K562 (cell line): Measurements from ENCODE around the gene TIMP4. TPM values are rescaled to one million over a fixed set of nuclear protein-coding genes. Genes with fewer than 3 reads are reported as not detected.

Experiments
- ATAC-seq: fragments of 200-7000 bp; cut with Tn5 transposase; 3 replicates; pipeline ENCODE4 v1.9.1; 2020; ENCODE audit warnings: moderate library complexity
- BruUV-seq: library from RNA; stranded (reverse); fragments of 400-500 nt; replicated peaks from 2 replicates; lab custom pipeline; 2021; lab: Mats Ljungman, UMichigan
- CTCF ChIA-PET: fragments of 300-600 bp; formaldehyde crosslinking; extraction: SDS; loops from one replicate; lab custom pipeline; 2021; ENCODE audit warnings: low intra/inter-chr PET ratio; lab: Yijun Ruan, JAX
- POLR2A ChIA-PET: fragments of 300-600, 350-650 bp; sonication (Branson Sonifier 250); formaldehyde crosslinking; extraction: SDS; loops from one replicate; lab custom pipeline; 2021; ENCODE audit warnings: antibody characterized with exemption, inconsistent platforms; lab: Yijun Ruan, JAX
- DNase-seq, 4 experiments: peaks; one replicate each; pipeline versions ENCODE4 v3.0.0 to v3.0.0-alpha.2; 2011 to 2018; ENCODE audit warnings: low spot score in 3 of 4, mixed read lengths in 3 of 4; ENCODE audit errors: extremely low read depth in 1 of 4
- FAIRE-seq: peaks from 2 replicates; lab custom pipeline; 2011; peaks lifted over from hg19 to GRCh38; lab: Jason Lieb, UNC
- H2AFZ ChIP-seq: 2 replicates; pipeline ENCODE4 v1.6.0; 2011; ENCODE audit warnings: low read depth, low read length, control low read depth, inconsistent platforms
- H3K27ac ChIP-seq: fragments of 200-600 bp; 3 replicates; pipeline ENCODE4 v1.8.0; 2011; ENCODE audit warnings: low read depth, mild to moderate bottlenecking, control low read depth, inconsistent platforms, low read length, moderate library complexity, mixed read lengths; ENCODE audit errors: extremely low read depth
- H3K27me3 ChIP-seq, 2 experiments: fragments of 300-600 bp in 1 of 2; 2 replicates in 1 of 2; 3 replicates in 1 of 2; pipeline versions ENCODE4 v1.6.0 to v1.8.0; 2011; ENCODE audit warnings: inconsistent platforms in 2 of 2, low read length in 2 of 2, mild to moderate bottlenecking in 1 of 2, mixed read lengths in 1 of 2, moderate library complexity in 1 of 2; ENCODE audit not compliant: control insufficient read depth in 2 of 2, insufficient read depth in 2 of 2
- H3K36me3 ChIP-seq: fragments of 300-600 bp; 3 replicates; pipeline ENCODE4 v1.8.0; 2011; ENCODE audit warnings: mild to moderate bottlenecking, low read length, inconsistent platforms; ENCODE audit not compliant: control insufficient read depth, insufficient read depth
- H3K4me1 ChIP-seq, 2 experiments: fragments of 200-600 bp in 1 of 2; replicated peaks in 1 of 2; 2 replicates in 1 of 2; 3 replicates in 1 of 2; pipeline versions ENCODE4 v1.5.1 to v1.8.0; 2011; ENCODE audit warnings: inconsistent platforms in 2 of 2, low read length in 2 of 2, mild to moderate bottlenecking in 1 of 2, mixed read lengths in 1 of 2, moderate library complexity in 1 of 2; ENCODE audit not compliant: control insufficient read depth in 2 of 2, insufficient read depth in 2 of 2
- H3K4me2 ChIP-seq: 2 replicates; pipeline ENCODE4 v1.6.1; 2011; ENCODE audit warnings: low read length, control low read depth, inconsistent platforms, mixed read lengths; ENCODE audit not compliant: insufficient read depth
- H3K4me3 ChIP-seq: fragments of 200-600 bp; sonication (generic), shearing (Covaris generic); 2 replicates; pipeline ENCODE4 v1.5.1; 2016; ENCODE audit warnings: control low read depth, inconsistent platforms
- H3K79me2 ChIP-seq: fragments of 200-600 bp; 3 replicates; pipeline ENCODE4 v1.8.0; 2011; ENCODE audit warnings: low read length, inconsistent platforms; ENCODE audit not compliant: control insufficient read depth, insufficient read depth
- H3K9ac ChIP-seq, 2 experiments: 2 replicates each; pipeline versions ENCODE4 v1.6.0 to v1.6.1; 2011; ENCODE audit warnings: low read depth in 2 of 2, low read length in 2 of 2, control low read depth in 1 of 2, inconsistent platforms in 1 of 2, mild to moderate bottlenecking in 1 of 2, mixed read lengths in 1 of 2; ENCODE audit not compliant: insufficient read depth in 1 of 2
- H3K9me1 ChIP-seq: one replicate; pipeline ENCODE4 v1.6.0; 2011; ENCODE audit warnings: inconsistent platforms, mild to moderate bottlenecking, low read length, moderate library complexity; ENCODE audit not compliant: control insufficient read depth, insufficient read depth
- H3K9me3 ChIP-seq: replicated peaks from 2 replicates; pipeline ENCODE4 v1.5.1; 2011; ENCODE audit warnings: low read depth, low read length, inconsistent platforms; ENCODE audit not compliant: control insufficient read depth, insufficient read depth
- H4K20me1 ChIP-seq: replicated peaks from 2 replicates; pipeline ENCODE4 v1.6.1; 2011; ENCODE audit warnings: low read length, inconsistent platforms, mixed read lengths; ENCODE audit not compliant: control insufficient read depth, insufficient read depth
- C11orf30 ChIP-seq: fragments of 450-650 bp; IDR thresholded peaks from 2 replicates; pipeline ENCODE4 v1.6.1; 2016; ENCODE audit warnings: low read depth, mild to moderate bottlenecking
- FOSL1 ChIP-seq: fragments of 200-800 bp; sonication (Bioruptor generic); conservative IDR thresholded peaks from 2 replicates; pipeline ENCODE4 v1.6.1; 2016; ENCODE audit warnings: missing genetic modification characterization, missing compliant biosample characterization
- JUND ChIP-seq, 2 experiments: IDR thresholded peaks; 2 replicates in 1 of 2; 3 replicates in 1 of 2; pipeline ENCODE4 v1.6.1; 2011; ENCODE audit warnings: borderline replicate concordance in 2 of 2, low read depth in 2 of 2, low read length in 2 of 2, improper control_type of control experiment in 1 of 2, missing biosample characterization in 1 of 2, missing genetic modification characterization in 1 of 2, missing genetic modification reagents in 1 of 2
- KLF16 ChIP-seq: IDR thresholded peaks from 2 replicates; pipeline ENCODE4 v1.6.1; 2016; ENCODE audit warnings: antibody characterized with exemption
- LEF1 ChIP-seq: fragments of 450-650 bp; IDR thresholded peaks from 2 replicates; pipeline ENCODE4 v1.6.1; 2016; ENCODE audit warnings: mild to moderate bottlenecking
- MAFF ChIP-seq: IDR thresholded peaks from 2 replicates; pipeline ENCODE4 v1.6.1; 2012; ENCODE audit warnings: low read length, improper control_type of control experiment
- MAFG ChIP-seq: fragments of 450-650 bp; conservative IDR thresholded peaks from 2 replicates; pipeline ENCODE4 v1.6.1; 2016; ENCODE audit warnings: missing genetic modification characterization, missing compliant biosample characterization
- MAFK ChIP-seq: IDR thresholded peaks from 2 replicates; pipeline ENCODE4 v1.6.1; 2011; ENCODE audit warnings: low read length, improper control_type of control experiment
- NFE2 ChIP-seq: IDR thresholded peaks from 2 replicates; pipeline ENCODE4 v1.6.1; 2014; ENCODE audit warnings: antibody characterized with exemption, low read depth
- NFE2L1 ChIP-seq: fragments of 450-650 bp; IDR thresholded peaks from 2 replicates; pipeline ENCODE4 v1.6.1; 2016; ENCODE audit warnings: missing genetic modification characterization, low read depth, mild to moderate bottlenecking, missing compliant biosample characterization, moderate library complexity, borderline replicate concordance
- PKNOX1 ChIP-seq: fragments of 450-650 bp; IDR thresholded peaks from 2 replicates; pipeline ENCODE4 v1.6.1; 2016
- RBM22 ChIP-seq: fragments of 200-400 bp; formaldehyde crosslinking; IDR thresholded peaks from 2 replicates; pipeline ENCODE4 v1.6.1; 2018; ENCODE audit warnings: low read length, low read depth; ENCODE audit not compliant: poor library complexity, severe bottlenecking
- SMARCE1 ChIP-seq: fragments of 450-650 bp; IDR thresholded peaks from 2 replicates; pipeline ENCODE4 v1.7.1; 2016; ENCODE audit warnings: mild to moderate bottlenecking
- ZNF830 ChIP-seq: fragments of 250-450 bp; sonication (Bioruptor Pico); IDR thresholded peaks from 2 replicates; pipeline ENCODE4 v1.5.0; 2021; ENCODE audit warnings: mild to moderate bottlenecking
- WGBS: fragments of 100-300 bp; shearing (Covaris generic); methylation state at CpG from one replicate; pipeline ENCODE4 v1.1.6; 2016; ENCODE audit warnings: low coverage, mixed read lengths; ENCODE audit not compliant: insufficient coverage; ENCODE audit errors: missing lambda C conversion rate; 5-methylcytosine and 5-hydroxymethylcytosine counted together
- in situ Hi-C: fragments of 300-500 bp; cut with MboI; formaldehyde crosslinking; loops from 4 replicates; pipeline ENCODE4 v1.15.0; 2018; ENCODE audit warnings: inconsistent platforms, mixed read lengths
- intact Hi-C: fragments of 100-400 bp; cut with micrococcal nuclease; formaldehyde crosslinking; loops from 2 replicates; pipeline ENCODE4 v1.14.2; 2022
- polyA plus RNA-seq, 8 experiments: library from polyadenylated mRNA; depleted of rRNA in 4 of 8; stranded (reverse) in 5 of 8; unstranded in 3 of 8; fragments of >200 nt; fragmentation: Nextera tagmentation in 2 of 8; fragmentation: Illumina TruSeq in 1 of 8; extraction: Ambion mirVana in 2 of 8; extraction: Trizol in 1 of 8; gene quantifications; 2 replicates each; pipeline versions ENCODE4 v1.2.1 to v1.2.3, GENCODE V29; 2011 to 2014; ENCODE audit warnings: inconsistent platforms in 1 of 8, missing spikeins in 1 of 8
- total RNA-seq, 7 experiments: library from RNA; depleted of rRNA in 6 of 7; stranded (reverse); fragments of >200 nt in 6 of 7; fragmentation: Illumina TruSeq in 2 of 7; extraction: Trizol in 2 of 7; gene quantifications; 2 replicates each; pipeline versions ENCODE4 v1.2.1 to v1.2.3, GENCODE V29; 2011 to 2021; ENCODE audit warnings: low replicate concordance in 1 of 7

TIMP4 gene
- total and polyA plus RNA-seq, 9 of the 15 experiments (the other 6 are each of a cell fraction or from before 2014, with no cell fraction given), result 0.03 to 0.07 TPM; not detected in 7

DNA sequence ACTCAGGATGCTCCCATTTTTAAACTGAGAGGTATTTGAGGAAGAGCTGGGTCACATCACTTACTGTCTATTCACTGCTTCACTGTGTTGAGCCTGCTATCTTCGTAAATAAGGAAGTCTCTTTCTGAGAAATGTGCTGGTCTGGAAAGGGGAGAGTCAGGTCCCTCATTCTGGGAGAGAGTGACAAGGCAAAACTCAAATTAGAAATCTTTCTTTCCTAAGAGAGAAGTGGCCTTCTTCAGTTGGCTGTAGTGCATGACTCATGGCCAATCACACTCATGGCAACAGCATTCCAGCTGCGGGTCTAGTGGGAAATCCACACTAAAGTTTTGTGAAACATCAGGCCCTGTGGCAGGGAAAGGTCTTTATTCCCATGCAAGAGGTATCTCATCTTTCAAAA lies 11.5 kb upstream of the TIMP4 start:
- WGBS, result 5% methylated on average over 2 of the region's 2 CpGs
- Histone ChIP-seq H3K4me1 (no peaks in the 10 kb centered on the region; a peak in 1 of 5 replicates), H3K4me2 (no peak overlapping the region), H3K27ac (no peak overlapping the region)
- CTCF ChIA-PET, result no interaction called here
- peak; percentile 19; the same call in 1 of the 2 replicates for TF ChIP-seq C11orf30
- TF ChIP-seq KLF16, result no peak
- peak; percentile 43 for TF ChIP-seq MAFG
- TF ChIP-seq MAFF, result peak; percentile 37; the same call in 1 of the 2 replicates
- no peak for TF ChIP-seq RBM22
- TF ChIP-seq LEF1, result no peak
- TF ChIP-seq JUND (IDR thresholded peaks at IDR 0.05; ENCODE audit: borderline replicate concordance, low read depth, low read length), result no peak; the same call in 1 of the 2 replicates
- 0 out of 3 replicates have a peak, but pooled peaks have one; percentile 27 for TF ChIP-seq JUND (tag; IDR thresholded peaks at IDR 0.05; ENCODE audit: borderline replicate concordance, low read depth, low read length)
- peak; percentile 71; the same call in 1 of the 2 replicates for TF ChIP-seq PKNOX1
- TF ChIP-seq NFE2L1 (tag), result no peak
- no peak for TF ChIP-seq ZNF830 (CRISPR knock-in tag)
- TF ChIP-seq NFE2, result peak; percentile 51
- peak; percentile 3; the same call in 1 of the 2 replicates for TF ChIP-seq MAFK
- TF ChIP-seq SMARCE1, result no peak
- peak; percentile 80 for TF ChIP-seq FOSL1 (tag)
- TF ChIP-seq, all 486 proteins: peak for 8
- POLR2A ChIA-PET, result interaction anchor here (0.7 to 1.4 kb wide), 4 partner anchors 10 to 294 kb away, joined by 3 to 6 read pairs (median 4); no protein-coding TSS in a partner anchor
- no peak for FAIRE-seq
- BruUV-seq, result no TSS peak
- in situ Hi-C loops, result no loop called here
- Histone ChIP-seq H3K9ac (no peak overlapping the region), H3K9me1 (no peaks in the 10 kb centered on the region), H2AFZ (no peak overlapping the region), H3K27me3 (peaks cover 0 to 1% of the 10 kb centered on the region in 2 experiments; a peak in 2 of 5 replicates), H3K36me3 (no peaks in the 10 kb centered on the region), H3K9me3 (no peaks in the 10 kb centered on the region), H3K79me2 (no peaks in the 10 kb centered on the region), H4K20me1 (no peaks in the 10 kb centered on the region), H3K4me3 (no peak overlapping the region)
- intact Hi-C loops, result no loop called here
- no peak for ATAC-seq
- no peak for DNase-seq
